HepG2 (cell line): ENCODE results near the gene CDRT15. TPM values are rescaled to one million over a fixed set of nuclear protein-coding genes. Genes with fewer than 3 reads are reported as not detected.

ENCODE experiments used
- AGO1 ChIP-seq: fragments of 200-400 bp; formaldehyde crosslinking; IDR thresholded peaks from 2 replicates; pipeline ENCODE4 v1.6.1; 2017; ENCODE audit warnings: mild to moderate bottlenecking, low read depth, low read length, moderate library complexity; ENCODE audit not compliant: poor library complexity, severe bottlenecking
- AHDC1 ChIP-seq: sonication (generic); formaldehyde crosslinking; IDR thresholded peaks from 2 replicates; pipeline ENCODE4 v1.5.1; 2020; ENCODE audit warnings: mild to moderate bottlenecking, missing genetic modification reagents, borderline replicate concordance
- DMTF1 ChIP-seq: sonication (generic); formaldehyde crosslinking; IDR thresholded peaks from 2 replicates; pipeline ENCODE4 v1.4.0; 2020; ENCODE audit warnings: mild to moderate bottlenecking, missing genetic modification reagents
- E2F1 ChIP-seq: sonication (generic); formaldehyde crosslinking; IDR thresholded peaks from 2 replicates; pipeline ENCODE4 v1.5.0; 2020; ENCODE audit warnings: missing genetic modification reagents
- EHMT2 ChIP-seq: fragments of 200-600 bp; sonication (generic); IDR thresholded peaks from 2 replicates; pipeline ENCODE4 v1.7.0; 2017; ENCODE audit warnings: antibody characterized with exemption, low read depth, low read length, borderline replicate concordance
- FOXA3 ChIP-seq: IDR thresholded peaks from 2 replicates; pipeline ENCODE4 v1.6.1; 2016; ENCODE audit warnings: missing genetic modification reagents, missing compliant biosample characterization
- KLF6 ChIP-seq: IDR thresholded peaks from 2 replicates; pipeline ENCODE4 v1.8.0; 2016; ENCODE audit warnings: missing biosample characterization, missing genetic modification reagents
- SP5 ChIP-seq: IDR thresholded peaks from 2 replicates; pipeline ENCODE4 v1.6.1; 2016; ENCODE audit warnings: low read depth, borderline replicate concordance
- ZBTB26 ChIP-seq: IDR thresholded peaks from 2 replicates; pipeline ENCODE4 v1.6.1; 2016; ENCODE audit warnings: missing compliant biosample characterization, missing genetic modification reagents, borderline replicate concordance
- ZBTB33 ChIP-seq: sonication (generic); formaldehyde crosslinking; IDR thresholded peaks from 2 replicates; pipeline ENCODE4 v1.4.0; 2020; ENCODE audit warnings: missing genetic modification reagents
- ZNF251 ChIP-seq: sonication (generic); formaldehyde crosslinking; IDR thresholded peaks from 2 replicates; pipeline ENCODE4 v1.9.0; 2021; ENCODE audit warnings: mild to moderate bottlenecking, missing genetic modification reagents
- ZNF800 ChIP-seq: sonication (generic); formaldehyde crosslinking; IDR thresholded peaks from 2 replicates; pipeline ENCODE4 v1.4.0; 2020; ENCODE audit warnings: missing genetic modification reagents
- ZSCAN20 ChIP-seq: sonication (generic); formaldehyde crosslinking; IDR thresholded peaks from 2 replicates; pipeline ENCODE4 v1.4.0; 2020; ENCODE audit warnings: missing genetic modification reagents, mild to moderate bottlenecking, borderline replicate concordance
- polyA plus RNA-seq, 8 experiments: library from polyadenylated mRNA; depleted of rRNA in 3 of 8; stranded (reverse) in 7 of 8; unstranded in 1 of 8; fragments of >200 nt; fragmentation: Illumina TruSeq in 4 of 8; extraction: Trizol in 4 of 8; gene quantifications; 2 replicates each; pipeline versions ENCODE4 v1.2.1 to v1.2.3, GENCODE V29; 2011 to 2016; ENCODE audit warnings: low read depth in 4 of 8, missing spikeins in 1 of 8, mixed read lengths in 1 of 8; ENCODE audit not compliant: insufficient read depth in 1 of 8
- total RNA-seq, 5 experiments: library from RNA; depleted of rRNA; stranded (reverse); fragments of >200 nt; fragmentation: Illumina TruSeq; extraction: Trizol; gene quantifications; 2 replicates each; pipeline ENCODE4 v1.2.3, GENCODE V29; 2016; ENCODE audit warnings: low read depth in 1 of 5

The CDRT15 gene
- total and polyA plus RNA-seq, 2 of the 13 experiments (the other 11 are each of a cell fraction or from before 2014, with no cell fraction given), result not detected

GRCh38 chr17:14276535-14277250 lies 40.0 kb upstream of the CDRT15 start (continued):
- TF ChIP-seq DMTF1 (CRISPR knock-in tag) (no peak), ZNF251 (CRISPR knock-in tag) (no peak), E2F1 (CRISPR knock-in tag) (no peak), ZSCAN20 (no peak), ZNF800 (CRISPR knock-in tag) (no peak), EHMT2 (no peak), SP5 (CRISPR knock-in tag) (0 out of 2 replicates have a peak, but pooled peaks have one; percentile 16), AGO1 (no peak), KLF6 (CRISPR knock-in tag) (0 out of 2 replicates have a peak, but pooled peaks have one; percentile 50), FOXA3 (CRISPR knock-in tag) (peak; percentile 87), AHDC1 (CRISPR knock-in tag) (peak; percentile 93; the same call in 1 of the 2 replicates), ZBTB33 (CRISPR knock-in tag) (no peak), ZBTB26 (no peak)
